Measurements from ENCODE around the gene PARP15. TPM values are rescaled to one million over a fixed set of nuclear protein-coding genes. Genes with fewer than 3 reads are reported as not detected.
"Not testable (repeated sequence)": the region's sequence is repeated elsewhere in the genome, so short reads cannot be mapped to it uniquely, and the experiment has no call there.

Gene PARP15
- not detected for total RNA-seq

GRCh38 chr3:122577409-122578031, at the start of gene PARP15:
TSS of gene PARP15 (plus strand) at chr3:122577650. CDS start at chr3:122577668, 18 bp downstream.
- DNase-seq (ENCODE audit: low spot score in 2 of 2), result no peak
- FAIRE-seq, result no peak

DNA sequence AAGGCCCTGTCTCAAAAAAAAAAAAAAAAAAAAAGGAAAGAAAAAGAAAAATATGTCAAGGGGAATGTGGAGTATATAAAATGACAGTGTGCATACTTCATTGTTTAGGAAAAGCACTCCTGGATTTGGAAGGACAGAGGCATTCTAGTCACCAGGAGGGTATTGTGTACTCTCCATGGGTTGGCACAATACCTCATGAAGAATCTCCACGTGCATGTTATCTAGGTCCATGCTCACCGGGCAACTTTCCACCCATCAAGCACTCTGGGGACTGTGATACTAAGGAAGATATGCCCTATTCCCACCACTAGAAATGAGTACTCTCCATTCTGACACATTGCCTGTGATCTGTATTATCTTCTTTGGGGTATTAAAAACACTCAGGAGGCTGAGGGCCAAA, 47.3 kb upstream of the PARP15 start:
- no peak for FAIRE-seq
- DNase-seq (ENCODE audit: low spot score in 2 of 2), result no peak

- FAIRE-seq (no peak), DNase-seq (ENCODE audit: low spot score in 2 of 2) (no peak)
Measured at GRCh38 chr3:122533480-122533879, 44.0 kb upstream of the PARP15 start.

- DNase-seq (ENCODE audit: low spot score in 2 of 2) (no peak), FAIRE-seq (no peak)
Measured at GRCh38 chr3:122533931-122534334, 43.5 kb upstream of the PARP15 start.

DNA sequence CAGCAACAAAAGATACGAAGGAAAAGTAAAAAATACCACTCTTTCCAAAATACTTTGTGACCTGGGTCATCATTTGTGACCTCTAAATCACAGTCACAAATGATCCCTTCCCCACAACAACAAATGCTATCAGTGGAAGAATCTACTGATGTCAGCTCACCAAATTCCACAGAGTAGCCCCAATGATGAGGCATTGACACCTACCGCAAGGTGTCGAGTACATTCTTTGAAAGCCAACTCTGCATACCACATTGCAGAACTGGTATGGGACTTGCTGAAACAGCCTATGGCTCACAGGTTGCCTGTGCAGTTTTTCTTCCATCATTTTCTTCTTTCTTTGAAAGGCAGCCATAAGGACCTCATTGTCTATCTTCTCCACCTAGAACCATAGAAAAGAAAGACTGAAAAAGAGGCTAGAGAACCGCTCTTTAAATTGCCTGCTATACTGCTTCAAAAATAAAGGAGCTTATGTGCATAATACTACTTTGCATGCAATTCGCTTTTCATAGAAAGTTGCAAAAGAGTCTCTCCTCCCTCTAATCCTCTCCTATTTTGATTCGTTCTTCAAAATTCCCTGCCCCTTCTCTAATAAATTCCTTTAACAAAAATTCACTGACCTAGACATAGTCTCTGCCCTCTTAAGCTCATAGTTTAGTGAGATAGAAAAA, 41.4 kb upstream of the PARP15 start:
- FAIRE-seq, result no peak
- DNase-seq (ENCODE audit: low spot score in 2 of 2), result no peak

DNA sequence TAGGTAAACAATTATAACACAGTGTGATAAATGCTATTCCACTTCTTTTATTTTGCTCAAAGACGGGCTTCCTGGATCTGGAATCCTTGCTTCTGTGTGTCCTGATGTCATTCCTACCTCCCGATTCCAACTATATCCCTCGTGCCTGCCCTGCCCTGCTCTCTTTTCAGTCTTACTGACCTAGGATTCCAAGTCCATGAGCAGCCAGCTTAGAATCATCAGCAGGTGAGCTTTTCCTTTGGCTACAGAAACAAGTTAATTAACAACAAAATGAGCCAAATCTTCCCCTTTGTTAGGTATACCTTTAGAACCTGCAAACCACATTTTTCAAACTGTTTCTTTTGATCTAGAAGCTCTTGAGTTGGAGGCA, 40.8 kb upstream of the PARP15 start:
- FAIRE-seq (no peak), DNase-seq (ENCODE audit: low spot score in 2 of 2) (no peak)

- DNase-seq (ENCODE audit: low spot score in 2 of 2), result no peak
- no peak for FAIRE-seq
Measured at GRCh38 chr3:122538956-122539490, 38.4 kb upstream of the PARP15 start.

GRCh38 chr3:122546151-122546550, 31.3 kb upstream of the PARP15 start:
- no peak for FAIRE-seq

DNA sequence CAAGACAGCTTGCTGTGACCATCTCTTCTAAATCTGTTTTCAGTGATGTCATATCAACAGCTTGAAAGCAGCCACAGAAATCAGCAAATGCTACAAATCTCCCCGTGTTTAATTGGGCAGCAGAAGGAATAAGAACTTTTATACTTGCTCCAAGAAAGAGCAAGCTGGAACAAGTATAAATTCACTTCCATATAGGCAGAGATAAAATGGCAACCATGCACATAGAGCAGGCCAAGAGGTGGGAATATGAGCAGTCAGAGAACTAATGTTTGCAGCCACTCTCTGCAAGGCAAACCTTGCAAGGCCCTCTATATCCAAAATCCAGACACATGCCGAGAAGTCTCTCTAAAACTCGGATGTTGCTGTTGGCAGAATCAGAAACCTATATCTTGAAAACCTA, 29.4 kb upstream of the PARP15 start:
- DNase-seq (ENCODE audit: low spot score in 2 of 2) (no peak), FAIRE-seq (no peak)

More at GRCh38 chr3:122546151-122546550, 31.3 kb upstream of the PARP15 start:
- DNase-seq (ENCODE audit: low spot score in 2 of 2), result no peak

- FAIRE-seq (no peak), DNase-seq (ENCODE audit: low spot score in 2 of 2) (no peak)
Measured at GRCh38 chr3:122548619-122549018, 28.8 kb upstream of the PARP15 start.

DNA sequence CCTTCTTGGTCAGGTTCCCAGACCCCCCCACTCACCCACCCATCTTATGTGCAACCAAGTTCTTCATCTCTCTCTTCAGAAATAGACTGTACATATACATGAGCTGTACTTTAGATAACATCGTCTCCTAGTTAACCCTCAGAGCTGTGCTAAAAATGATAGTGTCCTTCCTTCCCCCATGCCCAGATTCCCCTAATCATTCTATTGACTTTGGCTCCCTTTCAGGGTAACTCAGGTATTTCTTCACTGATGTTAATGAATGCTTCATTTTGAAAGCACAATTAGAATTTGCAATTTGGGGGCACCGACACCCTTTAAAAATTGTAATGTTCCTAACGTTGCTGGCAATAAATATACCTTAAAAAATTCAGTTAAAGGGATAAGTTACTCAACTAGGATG, 24.3 kb upstream of the PARP15 start:
- DNase-seq (ENCODE audit: low spot score in 2 of 2) (no peak), FAIRE-seq (no peak)

DNA sequence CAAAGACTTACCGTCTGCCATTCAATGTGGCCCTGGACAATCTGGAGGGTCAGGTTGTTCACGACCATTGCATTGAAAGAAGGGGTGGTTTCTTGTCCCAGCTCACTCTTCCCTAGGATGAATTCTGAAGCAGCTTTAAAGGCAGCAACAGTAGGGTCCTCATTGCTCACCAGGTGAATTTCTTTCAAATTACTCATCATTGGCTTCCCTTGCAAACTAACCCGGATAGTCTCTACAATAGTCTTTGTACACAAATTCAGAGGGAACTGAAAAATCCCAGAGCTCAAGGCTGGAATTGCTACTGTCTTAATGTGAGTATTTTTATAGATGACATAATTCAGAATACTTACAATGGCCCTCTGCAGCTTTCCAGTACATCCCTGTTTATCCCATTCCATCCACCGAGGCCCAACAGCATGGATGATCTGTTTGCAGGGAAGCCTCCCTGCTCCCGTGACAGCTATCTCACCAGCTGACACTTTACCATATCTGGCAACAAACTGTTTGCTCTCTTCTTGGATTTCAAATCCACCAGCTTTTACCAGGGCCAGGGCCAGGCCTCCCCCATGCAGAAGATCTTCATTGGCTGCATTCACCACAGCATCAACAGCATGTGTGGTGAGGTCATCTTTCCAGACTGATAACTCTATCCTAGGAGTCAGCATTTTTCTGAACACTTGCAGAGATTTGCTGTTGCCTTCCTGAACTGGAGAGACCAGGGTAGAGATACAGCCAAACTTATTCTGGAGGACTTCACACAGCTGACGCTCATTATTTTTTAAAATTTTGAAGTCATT, 22.0 kb upstream of the PARP15 start:
- DNase-seq (ENCODE audit: low spot score in 2 of 2), result no peak
- FAIRE-seq, result no peak

GRCh38 chr3:122557356-122557755, 20.1 kb upstream of the PARP15 start:
- DNase-seq (ENCODE audit: low spot score in 2 of 2), result no peak
- FAIRE-seq, result no peak

DNA sequence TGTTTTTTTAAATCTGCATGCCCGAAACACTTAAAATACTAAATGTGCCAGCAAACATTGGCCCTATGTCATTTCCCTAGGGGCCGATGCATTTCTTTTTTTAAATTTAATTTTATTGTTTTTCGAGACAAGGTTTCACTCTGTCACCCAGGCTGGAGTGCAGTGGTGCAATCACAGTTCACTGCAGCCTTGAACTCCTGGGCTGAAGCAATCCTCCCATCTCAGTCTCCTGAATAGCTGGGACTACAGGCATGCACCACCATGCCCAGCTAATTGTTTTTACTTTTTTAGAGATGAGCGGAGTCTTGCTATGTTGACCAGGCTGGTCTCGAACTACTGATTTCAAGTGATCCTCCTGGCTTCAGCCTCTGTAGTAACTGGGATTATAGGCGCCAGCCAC, 18.8 kb upstream of the PARP15 start:
- no peak for DNase-seq (ENCODE audit: low spot score in 2 of 2)
- FAIRE-seq, result no peak

GRCh38 chr3:122559906-122560305, 17.5 kb upstream of the PARP15 start:
- DNase-seq (ENCODE audit: low spot score in 2 of 2) (no peak), FAIRE-seq (no peak)

DNA sequence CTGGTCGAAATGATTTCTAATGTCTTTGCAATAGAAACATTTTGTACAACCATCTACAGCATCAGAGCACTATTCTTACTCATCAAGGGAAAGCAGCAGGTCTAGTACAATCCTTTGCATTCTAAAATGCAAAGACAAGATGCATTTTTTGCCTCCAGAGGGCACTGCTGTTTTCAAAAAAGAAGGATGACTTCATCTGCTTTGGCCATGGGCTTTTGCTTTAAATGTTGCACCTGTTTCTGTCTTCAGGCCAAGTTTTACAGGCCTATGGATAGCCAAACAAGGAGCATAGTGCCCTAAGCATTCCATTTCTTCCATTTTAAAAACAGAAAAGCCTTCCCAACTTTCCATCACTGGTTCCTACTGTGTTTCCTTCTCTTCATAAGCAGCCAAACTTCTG, 16.8 kb upstream of the PARP15 start:
- FAIRE-seq, result no peak

GRCh38 chr3:122562923-122563716, 14.3 kb upstream of the PARP15 start:
- DNase-seq (ENCODE audit: low spot score in 2 of 2), result no peak
- no peak for FAIRE-seq

More for the DNA sequence above, 16.8 kb upstream of the PARP15 start:
- peak in 1 of 2 donors; percentile 45 for DNase-seq (ENCODE audit: low spot score in 2 of 2)

- no peak for FAIRE-seq
- no peak for DNase-seq (ENCODE audit: low spot score in 2 of 2)
Measured at GRCh38 chr3:122563717-122564025, 13.8 kb upstream of the PARP15 start.

- FAIRE-seq, result no peak
Measured at GRCh38 chr3:122564155-122564912, 13.1 kb upstream of the PARP15 start, which contains the start of the genes DTX3L and PARP9. TSS of gene DTX3L (plus strand) at chr3:122564338. CDS start at chr3:122564427, 89 bp downstream. TSS of gene PARP9 (minus strand) at chr3:122564300. CDS start at chr3:122559620, 4,680 bp downstream.

GRCh38 chr3:122568131-122568530, 9.3 kb upstream of the PARP15 start:
- FAIRE-seq; DNase-seq (ENCODE audit: low spot score in 2 of 2): not testable (repeated sequence)

More at GRCh38 chr3:122564155-122564912, 13.1 kb upstream of the PARP15 start, which contains the start of the genes DTX3L and PARP9:
- peak; percentile 72 to 83 for DNase-seq (ENCODE audit: low spot score in 2 of 2)
